Stimulated activated CD4-positive, alpha-beta T cell treated with anti-CD3 and anti-CD28 coated beads, Interleukin-12 subunit alpha, Interleukin-12 subunit beta, amount 100 ng/mL, for 24 hours (primary cell): ENCODE results near the gene PPP2R2D.

Source experiments
- DNase-seq, 2 experiments: peaks; one replicate each; pipeline ENCODE4 v3.0.0-alpha.2; 2020; ENCODE audit warnings: low read depth in 2 of 2

The PPP2R2D gene

DNA sequence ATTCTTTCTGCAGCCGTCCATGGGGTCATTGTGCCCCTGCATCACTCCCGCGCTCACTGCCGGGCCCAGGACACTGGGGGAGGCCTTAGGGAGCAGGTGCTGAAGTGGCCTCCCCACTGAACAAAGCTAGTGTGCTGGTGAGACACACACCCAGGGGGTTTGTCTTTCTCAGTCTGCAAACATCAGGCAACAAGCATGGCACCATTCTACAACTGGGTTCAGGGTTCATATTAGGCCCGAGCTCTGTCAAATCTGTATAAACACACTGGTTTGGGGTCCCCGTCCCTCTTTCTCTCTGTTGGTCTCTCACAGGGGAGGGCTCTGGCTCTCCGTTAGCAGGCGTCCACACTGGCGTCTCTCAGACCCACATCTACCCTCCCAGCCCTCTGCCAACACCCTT lies 11.1 kb upstream of the PPP2R2D start:
- no peak for DNase-seq

DNA sequence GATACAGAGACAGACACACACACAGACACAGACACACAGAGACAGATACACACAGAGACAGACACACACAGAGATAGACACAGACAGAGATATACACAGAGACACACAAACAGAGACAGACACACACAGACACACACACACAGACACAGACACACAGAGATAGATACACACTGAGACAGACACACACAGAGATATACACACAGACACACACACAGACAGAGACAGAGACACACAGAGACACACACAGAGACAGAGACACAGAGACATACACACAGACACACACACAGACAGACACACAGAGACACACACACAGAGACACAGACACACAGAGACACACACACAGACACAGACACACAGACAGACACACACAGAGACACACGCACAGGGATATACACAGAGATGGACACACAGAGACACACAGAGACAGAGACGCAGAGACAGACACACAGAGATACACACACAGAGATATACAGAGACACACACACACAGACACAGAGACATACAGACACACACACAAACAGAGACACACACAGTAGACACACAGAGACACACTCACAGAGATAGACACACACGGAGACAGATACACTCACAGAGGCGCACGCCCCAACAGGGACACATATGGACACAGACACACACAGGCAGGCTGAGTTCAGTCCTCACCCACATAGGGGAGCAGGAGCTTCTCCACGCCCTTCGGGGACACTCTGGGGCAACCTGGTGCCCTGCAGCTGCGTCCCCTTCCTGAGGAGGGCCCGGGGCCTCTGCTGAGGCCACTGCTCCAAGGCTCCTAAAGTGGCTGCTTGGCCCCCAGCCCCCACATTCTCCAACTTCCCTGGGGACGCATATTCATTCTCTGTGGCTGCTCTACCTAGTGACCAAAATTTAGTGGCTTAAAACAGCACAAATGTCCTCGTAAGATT lies 10.3 kb upstream of the PPP2R2D start:
- no peak for DNase-seq

DNA sequence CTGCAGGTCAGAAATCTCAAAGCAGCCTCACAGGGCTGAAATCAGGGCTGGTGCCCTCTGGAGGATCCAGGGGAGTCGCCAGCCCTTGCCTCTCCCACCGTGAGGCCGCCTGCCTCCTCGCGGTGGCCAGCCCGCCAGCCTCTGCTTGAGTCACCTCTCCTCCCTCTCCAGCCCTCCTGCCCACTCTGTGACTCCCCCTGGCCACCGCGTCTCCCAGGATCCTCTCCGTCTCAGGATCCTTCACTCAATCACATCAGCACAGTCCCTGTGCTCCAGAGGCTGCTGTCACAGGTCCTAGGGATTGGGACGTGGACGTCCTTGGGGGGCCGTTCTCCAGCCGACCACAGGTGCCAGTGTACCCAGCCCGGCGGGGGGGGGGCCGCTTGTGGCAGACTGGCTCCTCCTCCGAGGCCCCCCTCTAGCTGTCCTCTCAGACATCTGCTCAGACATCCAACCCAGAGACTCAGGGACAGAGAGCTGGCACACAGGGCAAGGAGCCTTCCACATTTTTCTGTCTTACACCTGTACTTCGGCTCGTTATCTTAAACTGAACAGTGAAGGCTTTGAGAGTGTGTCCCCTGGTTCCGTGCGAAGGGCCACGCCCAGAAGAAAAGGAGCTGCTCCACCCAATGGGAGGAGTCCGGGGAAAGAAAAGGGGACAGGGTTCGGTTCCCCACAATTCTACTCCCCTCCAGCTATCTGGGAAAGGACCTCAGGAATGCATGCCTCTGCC lies 9.4 kb upstream of the PPP2R2D start:
- DNase-seq: no peak

DNA sequence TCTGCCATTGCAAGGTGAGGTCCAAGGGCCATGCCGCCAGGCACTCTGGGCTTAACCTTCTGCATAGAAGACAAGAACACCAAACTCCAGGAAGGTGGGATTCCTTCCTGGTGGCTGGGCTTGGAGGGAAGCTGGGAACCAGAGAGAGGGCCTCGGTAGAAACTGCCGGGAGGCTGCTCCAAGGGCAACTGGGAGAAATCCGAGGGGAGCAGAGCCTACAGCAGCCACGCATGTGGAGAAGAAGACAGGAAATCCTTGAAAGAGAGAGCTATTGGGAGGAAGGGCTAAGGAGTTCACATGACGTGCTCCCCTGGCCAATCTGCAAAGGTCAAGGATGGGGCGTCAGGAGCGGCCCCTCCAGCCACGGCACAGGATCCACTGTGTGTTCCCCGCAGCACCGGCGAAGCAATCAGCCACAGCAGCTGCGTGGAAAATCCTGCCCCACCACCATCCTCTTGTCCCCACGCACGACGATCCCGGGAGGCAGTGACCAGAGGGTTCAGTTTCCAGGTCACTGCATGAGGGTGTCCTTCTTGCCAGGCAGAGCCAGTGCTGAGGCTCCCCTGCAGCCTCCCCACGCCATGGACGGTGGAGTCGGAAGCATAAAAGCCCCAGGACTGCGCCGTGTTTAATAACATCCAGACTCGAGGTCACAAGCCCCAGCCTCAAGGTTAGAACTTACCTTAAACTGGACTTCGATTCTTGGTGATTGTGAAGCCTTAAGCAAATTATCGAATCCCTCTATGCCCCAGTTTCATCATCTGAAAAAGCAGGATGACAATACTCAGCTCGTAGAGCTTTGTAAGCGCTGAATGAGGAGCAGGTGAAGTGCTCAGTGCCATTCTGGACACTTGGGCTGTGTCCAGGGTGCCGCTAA lies 8.6 kb upstream of the PPP2R2D start:
- no peak for DNase-seq

DNA sequence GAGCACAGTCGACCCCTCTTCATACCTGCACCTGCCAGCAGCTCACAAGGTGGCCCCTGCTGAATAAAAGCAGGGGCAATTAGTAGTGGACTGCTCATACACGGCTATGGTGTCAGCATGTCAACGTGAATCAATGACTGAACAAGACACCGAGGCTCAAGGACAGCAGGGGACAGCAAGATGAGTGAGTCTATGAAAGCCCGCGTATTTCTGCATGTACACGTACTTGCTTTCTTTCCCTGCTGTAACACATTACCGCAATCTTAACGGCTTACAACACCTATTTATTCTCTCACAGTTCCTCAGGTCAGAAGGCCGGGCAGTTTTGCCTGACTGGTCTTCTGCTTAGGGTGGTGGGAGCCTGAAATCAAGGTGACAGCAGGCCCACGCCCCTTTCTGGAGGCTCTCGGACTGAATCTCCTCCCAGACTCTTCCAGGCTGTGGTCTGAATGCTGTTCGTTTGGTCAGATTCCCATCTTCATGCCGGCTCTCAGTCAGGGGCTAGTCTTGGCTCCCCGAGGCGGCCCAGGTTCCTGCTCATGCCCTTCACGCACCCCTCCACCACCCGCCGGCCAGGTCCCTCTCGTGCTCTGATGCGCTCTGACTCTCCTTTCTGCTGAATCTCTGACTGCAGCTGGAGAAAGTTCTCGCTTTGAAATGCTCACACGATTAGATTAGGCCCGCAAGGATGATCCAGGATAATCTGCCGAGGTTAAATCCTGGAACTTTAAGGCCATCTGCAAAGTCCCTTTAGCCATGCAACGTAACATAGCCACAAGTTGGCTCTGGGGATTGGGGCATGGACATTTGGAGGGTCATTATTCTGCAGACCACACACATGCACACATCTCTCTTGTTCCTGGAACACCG lies 7.8 kb upstream of the PPP2R2D start:
- DNase-seq: no peak

DNA sequence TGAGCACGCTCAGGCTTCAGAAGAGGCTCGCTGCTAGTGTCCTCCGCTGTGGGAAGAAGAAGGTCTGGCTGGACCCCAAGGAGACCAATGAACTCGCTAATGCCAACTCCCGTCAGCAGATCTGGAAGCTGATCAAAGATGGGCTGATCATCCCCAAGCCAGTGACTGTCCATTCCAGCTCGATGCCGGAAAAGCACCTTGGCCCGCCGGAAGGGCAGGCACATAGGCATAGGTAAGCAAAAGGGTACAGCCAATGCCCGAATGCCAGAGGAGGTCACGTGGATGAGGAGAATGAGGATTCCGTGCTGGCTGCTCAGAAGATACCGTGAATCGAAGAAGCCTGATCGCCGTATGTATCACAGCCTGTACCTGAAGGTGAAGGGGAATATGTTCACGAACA lies 5.7 kb upstream of the PPP2R2D start:
- DNase-seq: no peak

DNA sequence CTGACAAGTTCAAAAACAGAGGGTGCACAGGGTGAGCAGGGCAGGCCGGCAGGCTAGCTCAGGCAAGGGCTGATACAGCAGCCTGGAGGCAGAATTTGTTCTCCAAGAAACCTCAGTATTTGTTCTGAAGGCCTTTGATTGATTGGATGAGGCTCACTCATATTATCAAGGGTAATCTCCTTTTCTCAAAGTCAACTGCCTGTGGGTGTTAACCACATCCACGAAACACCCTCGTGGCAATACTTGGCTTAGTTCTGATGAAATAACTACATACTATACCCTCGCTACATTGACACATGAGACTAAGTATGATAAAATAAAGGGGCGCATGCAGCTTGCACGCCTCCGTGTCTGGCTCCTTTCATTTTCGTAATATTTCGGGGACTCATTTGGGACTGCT lies 4.4 kb upstream of the PPP2R2D start:
- DNase-seq: no peak

DNA sequence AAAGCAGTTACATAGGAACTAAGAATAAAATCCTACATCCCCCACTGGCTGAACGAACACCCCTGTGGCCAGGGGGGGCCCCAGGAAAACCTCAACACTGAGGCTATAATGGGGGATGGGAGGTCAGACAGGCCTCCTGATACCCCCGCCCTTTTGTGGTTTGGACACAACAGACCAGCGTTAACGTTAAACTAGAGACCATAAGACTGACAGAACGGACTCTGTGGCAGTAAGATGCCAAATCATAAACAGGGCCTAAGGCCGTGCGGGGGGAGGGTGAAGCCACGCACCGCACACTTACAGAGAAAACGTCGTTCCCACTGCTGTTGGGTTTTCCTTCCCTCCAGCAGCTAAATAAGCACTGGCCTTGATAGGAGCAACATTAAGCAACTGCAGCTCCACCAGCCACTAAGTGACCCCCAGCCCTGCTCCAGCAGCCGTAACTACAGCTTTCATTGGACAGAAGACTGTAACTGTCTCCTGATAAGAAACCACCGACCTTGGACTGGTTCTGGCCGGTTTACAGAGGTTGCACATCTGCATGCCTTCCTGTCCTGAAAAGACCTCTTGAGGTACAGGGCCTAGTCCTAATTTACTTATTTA lies 3.4 kb upstream of the PPP2R2D start:
- no peak for DNase-seq

DNA sequence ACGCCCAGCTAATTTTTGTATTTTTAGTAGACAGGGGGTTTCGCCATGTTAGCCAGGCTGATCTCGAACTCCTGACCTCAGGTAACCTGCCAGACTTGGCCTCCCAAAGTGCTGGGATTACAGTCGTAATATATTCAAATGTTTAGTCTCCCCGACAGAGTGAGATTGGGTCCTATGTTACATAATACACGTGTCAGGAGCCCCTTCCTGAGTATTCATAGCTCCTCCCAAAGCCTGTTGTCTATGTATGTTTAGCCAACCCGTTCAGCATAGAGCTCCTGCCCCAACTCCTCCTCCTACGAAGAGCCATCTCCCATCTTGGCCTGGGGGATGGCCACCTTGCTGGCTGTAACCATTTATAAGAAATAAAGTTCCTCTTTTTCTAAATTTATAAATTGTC lies 2.7 kb upstream of the PPP2R2D start:
- no peak for DNase-seq

DNA sequence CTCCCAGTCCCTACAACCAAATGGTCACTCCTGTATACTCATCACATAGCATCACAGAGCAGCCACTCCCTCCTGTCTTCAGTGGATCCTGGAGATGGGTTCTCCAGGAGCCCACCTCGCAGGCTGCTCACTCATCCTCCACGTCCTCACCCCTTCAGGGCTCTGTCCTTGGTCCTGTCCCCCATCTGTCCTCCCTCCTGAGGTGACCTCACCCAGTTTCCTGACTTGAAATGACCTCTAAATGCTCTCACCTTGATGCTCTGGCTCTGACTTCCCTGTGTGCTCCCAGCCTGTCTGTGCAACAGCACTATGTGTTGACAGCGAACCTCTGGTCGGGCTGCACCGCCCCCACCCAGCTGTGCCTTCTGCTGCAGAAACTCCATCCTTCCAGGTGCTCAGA lies 2.1 kb upstream of the PPP2R2D start:
- no peak for DNase-seq

DNA sequence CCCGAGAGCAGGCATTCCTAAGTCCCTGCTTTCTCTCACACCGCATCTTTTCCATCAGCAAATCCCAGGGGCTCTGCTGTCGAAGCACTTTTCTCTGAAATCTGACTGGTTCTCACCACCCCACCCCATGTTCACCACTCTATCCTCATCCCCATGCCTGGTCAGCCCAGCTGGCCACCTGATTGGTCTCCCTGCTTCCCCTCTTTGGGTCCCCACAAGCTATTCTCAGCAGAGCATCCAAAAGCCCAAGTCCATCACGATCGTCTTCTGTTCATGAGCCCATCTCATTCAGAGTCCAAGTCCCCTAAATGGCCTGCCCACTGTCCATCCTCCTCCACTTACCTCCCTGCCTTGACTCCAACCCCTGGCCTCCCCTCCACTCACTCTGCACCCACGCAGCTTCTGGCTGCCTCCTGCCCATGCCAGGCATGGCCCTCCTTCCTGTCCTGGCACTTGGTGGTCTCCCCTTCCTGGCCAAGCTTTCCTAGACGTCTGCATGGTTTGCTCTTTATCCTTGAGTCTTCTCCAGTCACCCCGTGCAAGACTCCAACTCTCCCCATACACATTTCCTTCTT lies 1.6 kb upstream of the PPP2R2D start:
- no peak for DNase-seq

DNA sequence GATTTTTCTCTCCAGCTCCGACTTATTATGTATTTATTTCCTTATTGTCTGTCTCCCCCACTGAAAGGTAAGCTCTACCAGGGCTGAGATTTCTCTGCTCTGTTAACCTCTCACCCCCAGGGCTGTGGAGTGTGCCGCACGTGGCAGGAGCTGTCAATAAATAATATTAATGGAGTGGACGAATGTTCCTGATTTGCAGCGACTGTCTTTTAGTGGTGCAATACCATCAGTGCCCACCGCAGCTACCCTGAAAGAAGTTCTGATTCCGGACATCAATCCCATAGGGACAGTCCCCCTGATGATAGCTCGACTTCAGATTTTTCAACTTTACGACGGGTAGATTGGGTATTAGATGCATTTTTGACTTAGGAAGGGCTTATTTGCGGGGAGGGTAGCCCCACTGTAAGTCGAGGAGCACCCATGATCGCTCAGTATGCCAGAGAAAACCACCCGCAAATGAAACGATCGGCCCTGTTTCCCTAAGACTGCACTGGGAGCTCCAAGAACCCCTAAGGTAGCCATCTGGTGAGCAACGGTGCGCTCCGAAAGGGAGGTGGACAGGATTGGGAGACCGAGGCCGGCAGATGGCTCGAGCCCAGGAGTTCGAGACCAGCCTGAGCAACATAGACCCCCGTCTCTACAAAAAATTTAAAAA lies 986 bp upstream of the PPP2R2D start:
- DNase-seq: no peak

DNA sequence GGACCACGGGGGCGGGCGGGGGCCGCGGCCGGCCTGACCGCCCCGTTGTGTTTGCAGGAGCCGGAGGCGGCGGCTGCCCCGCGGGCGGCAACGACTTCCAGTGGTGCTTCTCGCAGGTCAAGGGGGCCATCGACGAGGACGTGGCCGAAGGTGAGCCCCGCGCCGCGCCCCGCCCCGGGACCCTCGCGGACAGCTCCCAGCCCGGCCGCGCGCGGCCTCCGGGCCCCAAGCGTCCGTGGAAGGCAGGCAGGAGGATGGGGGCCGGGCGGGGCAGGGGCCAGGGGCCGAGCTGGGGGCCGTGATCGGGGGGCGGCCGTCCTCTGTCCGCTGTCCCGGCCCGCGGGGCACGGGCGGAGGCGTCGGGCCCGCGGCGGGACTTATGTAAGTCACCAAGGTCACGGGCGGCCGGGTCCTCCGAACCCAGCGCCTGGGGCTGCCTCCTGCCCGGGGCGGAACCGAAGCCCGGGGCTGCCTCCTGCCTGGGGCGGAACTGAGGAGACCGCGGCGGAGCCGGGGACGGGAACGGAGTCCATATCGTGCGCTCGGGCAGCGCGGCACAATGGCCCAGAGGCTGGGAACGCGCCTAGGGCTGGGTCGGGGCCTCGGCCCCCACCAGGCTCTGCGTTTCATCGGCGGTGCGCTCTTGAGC lies 497 bp downstream of the PPP2R2D start:
- no peak for DNase-seq

DNA sequence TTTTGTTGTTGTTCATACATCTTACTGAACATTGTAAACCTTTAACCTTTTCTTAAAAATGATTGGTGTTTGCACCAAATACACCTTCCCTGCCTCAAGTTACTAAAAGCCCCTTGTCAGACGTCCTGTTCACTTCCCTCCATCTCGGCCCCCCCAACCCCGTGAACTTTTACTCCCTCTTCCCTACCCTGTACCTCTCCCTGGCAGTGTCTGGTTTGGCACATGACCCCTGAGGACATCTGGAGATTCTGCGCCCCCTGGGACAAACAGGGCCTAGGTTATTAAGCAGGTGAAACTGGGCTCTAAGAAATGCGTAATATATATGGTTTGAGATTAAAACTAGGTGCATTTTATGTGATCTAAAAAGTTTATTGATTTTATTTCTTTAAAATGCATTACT lies 1.4 kb downstream of the PPP2R2D start:
- no peak for DNase-seq

DNA sequence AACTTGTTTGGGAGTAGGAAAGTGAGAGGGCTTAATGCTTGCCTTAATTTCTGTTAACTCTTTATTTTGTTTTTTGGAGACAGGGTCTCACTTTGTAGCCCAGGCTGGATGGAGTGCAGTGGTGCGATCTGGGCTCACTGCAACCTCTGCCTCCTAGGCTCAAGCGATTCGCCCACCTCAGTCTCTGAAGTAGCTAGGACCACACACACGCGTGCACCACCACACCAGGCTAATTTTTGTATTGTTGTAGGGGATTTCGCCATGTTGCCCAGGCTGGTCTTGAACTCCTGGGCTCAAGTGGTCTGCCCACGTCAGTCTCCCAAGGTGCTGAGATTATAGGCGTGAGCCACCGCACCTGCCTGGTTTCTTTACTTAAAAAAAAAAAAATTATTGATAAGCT lies 1.9 kb downstream of the PPP2R2D start:
- no peak for DNase-seq

DNA sequence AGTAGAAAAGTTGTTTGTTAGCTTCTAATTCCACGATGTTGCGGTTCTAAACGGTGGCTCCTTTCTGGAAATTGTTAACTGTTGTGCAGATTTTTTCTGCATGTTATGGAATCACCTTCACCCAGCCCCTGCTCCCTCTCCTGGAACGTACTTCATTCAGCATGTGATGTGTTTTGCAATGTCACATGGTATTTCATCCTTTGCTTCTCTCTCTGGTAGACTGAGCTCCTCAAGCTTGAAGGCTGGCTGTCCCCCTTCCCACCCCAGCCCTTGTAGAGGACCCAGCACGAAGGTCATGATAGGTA lies 4.4 kb downstream of the PPP2R2D start:
- no peak for DNase-seq

DNA sequence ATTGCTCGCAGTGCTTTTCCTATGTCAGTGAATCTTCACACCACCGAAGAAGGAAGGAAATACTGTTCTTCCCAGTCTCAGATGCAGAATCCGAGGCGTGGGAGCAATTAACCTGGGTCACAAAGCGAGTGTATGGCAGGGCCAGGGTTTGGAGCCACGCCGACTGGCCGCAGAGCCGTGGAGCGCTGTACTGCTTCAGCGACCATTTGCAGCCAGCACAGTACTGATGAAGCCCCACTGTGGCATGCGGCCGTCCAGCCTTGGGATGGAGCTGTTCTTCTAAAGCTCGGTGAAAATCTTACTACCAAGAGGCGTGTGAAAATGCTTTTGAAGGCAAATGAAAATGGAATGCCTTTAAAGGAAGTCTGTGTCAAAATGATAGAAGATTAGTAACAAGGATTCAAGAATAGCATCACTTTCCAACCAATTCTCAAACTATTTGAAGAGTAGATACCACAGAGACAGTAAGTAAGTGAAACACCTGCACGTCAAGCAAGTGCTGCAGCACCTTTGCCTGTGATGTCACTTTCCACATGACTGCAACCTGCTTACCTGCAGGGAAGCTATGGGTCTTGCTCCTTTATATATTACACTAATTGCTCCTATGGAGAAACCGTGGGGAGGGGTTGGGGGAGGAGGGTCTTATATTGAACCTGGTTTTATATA lies 4.9 kb downstream of the PPP2R2D start:
- no peak for DNase-seq

DNA sequence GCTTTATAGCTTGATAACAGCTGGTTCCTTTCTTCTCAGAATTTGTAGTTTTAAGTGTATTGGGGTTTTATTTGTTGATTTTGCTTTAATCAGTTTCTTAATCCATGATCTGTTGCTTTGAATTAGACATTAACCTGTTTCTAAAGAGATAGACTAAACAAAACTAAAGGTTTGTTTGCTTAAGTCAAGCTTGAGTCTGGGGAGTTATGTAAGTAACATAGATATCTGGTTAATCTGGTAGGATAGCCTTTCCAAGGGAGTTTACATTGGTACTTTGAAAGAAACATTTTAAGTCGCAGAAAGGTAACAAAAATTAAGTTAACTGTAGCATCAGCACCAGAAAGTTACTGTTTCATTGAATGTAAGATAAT lies 5.4 kb downstream of the PPP2R2D start:
- DNase-seq: no peak

DNA sequence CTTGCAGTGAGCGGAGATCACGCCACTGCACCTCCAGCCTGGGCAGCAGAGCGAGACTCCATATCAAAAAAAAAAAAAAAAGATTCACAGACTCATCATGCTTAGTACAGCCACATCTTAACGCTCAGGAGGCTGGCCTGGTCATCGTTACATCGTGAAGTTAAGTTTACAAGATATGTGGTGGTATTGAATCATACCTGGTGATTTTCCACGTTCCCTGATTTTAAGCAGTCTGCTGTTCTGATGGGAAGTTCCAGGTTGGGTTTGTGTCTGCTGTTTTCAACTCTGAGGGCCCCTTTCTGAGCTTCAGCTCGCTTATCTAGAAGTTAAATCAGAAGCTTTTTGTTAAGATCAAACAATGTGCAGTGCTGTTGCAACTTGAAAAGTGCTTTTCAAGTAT lies 6.9 kb downstream of the PPP2R2D start:
- DNase-seq: no peak
